T-helper 17 cell (primary cell): ENCODE measurements around the gene FUZ. TPM values are rescaled to one million over a fixed set of nuclear protein-coding genes. Genes with fewer than 3 reads are reported as not detected.

ENCODE experiments used
- ATAC-seq: fragments of 150-1000 bp; cut with Tn5 transposase; 2 replicates; pipeline ENCODE4 v1.10.0; 2021; ENCODE audit warnings: mild to moderate bottlenecking, moderate library complexity
- DNase-seq, 3 donors: peaks; one replicate each; pipeline versions ENCODE4 v3.0.0 to v3.0.0-alpha.2; 2020 to 2021
- H3K9me3 ChIP-seq: one replicate; pipeline ENCODE4 v1.7.0; 2013; ENCODE audit warnings: low read length, mild to moderate bottlenecking; ENCODE audit not compliant: control insufficient read depth, poor library complexity, severe bottlenecking
- H3K27ac Mint-ChIP-seq: one replicate; pipeline ENCODE4 v1.8.0; 2022; ENCODE audit warnings: mild to moderate bottlenecking, moderate library complexity, mixed read lengths
- H3K27me3 Mint-ChIP-seq: one replicate; pipeline ENCODE4 v1.8.0; 2022; ENCODE audit warnings: mixed read lengths
- H3K36me3 Mint-ChIP-seq: one replicate; pipeline ENCODE4 v1.8.0; 2022; ENCODE audit warnings: low read depth, mixed read lengths
- H3K4me1 Mint-ChIP-seq: one replicate; pipeline ENCODE4 v1.8.0; 2022; ENCODE audit warnings: mild to moderate bottlenecking, mixed read lengths
- H3K4me3 Mint-ChIP-seq: one replicate; pipeline ENCODE4 v1.8.0; 2022; ENCODE audit warnings: mild to moderate bottlenecking, moderate library complexity, mixed read lengths
- total RNA-seq, 4 donors: library from RNA in 2 of 4; stranded (reverse) in 2 of 4; gene quantifications; one replicate each; pipeline ENCODE4 v1.2.3 and lab custom pipeline; 2022 to 2026

FUZ gene
- total RNA-seq, 2 donors from 2014 or later, result 29.4 to 30.7 TPM

DNA sequence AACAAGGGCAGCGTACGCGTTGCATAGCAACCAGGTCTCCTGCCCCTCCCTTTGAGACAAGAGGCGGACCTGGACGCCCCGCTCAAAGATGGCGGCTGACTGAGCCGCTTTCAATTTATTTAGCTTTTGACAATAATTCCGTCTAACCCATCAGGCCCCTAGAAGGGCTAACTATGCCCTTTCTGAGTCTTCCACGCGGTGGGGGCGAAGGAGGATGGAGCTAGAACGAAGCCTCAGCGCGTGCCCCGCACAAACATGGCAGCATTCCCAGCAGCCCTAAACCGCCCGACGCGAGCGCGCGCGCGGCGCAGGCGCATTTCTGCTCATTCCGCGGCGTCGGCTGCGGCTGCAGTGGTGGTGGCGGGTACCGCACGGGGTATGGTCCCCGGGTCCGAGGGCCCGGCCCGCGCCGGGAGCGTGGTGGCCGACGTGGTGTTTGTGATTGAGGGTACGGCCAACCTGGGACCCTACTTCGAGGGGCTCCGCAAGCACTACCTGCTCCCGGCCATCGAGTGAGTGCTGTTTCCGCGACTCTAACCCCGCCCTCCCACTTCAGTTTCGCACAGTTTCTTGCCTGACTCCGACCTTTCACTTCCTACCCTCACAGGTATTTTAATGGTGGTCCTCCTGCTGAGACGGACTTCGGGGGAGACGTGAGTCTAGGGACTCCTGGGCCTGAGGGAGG, 5.0 kb upstream of the FUZ start, which contains the start of gene MED25:
Gene MED25 (plus strand): TSS at position 326 of the 685 bp plus-strand sequence. CDS start 53 bp downstream, at position 379.
- Mint-ChIP-seq H3K36me3 (no peaks in the 10 kb centered on the region), H3K27me3 (no peaks in the 10 kb centered on the region), H3K4me1 (peaks cover 28% of the 10 kb centered on the region)

DNA sequence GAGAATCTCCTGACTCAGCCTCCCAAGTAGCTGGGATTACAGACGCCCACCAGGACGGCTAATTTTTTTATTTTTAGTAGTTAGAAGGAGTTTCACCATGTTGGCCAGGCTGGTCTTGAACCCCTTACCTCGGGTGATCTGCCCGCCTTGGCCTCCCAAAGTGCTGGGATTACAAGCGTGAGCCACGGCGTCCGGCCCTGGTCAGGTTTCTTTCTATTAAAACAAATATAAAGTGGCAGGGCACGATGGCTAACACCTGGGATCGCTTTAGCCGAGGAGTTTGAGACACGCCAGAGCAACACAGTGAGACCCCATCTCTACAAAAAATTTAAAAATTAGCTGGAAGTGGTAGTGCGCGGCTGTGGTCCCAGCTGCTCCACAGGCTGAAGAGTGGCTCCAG, 3.5 kb upstream of the FUZ start:
- H3K4me1 Mint-ChIP-seq, result peaks cover 34% of the 10 kb centered on the region
- ATAC-seq (no peak), DNase-seq (no peak)
- H3K27me3 Mint-ChIP-seq, result no peaks in the 10 kb centered on the region
- H3K9me3 ChIP-seq, result no peaks in the 10 kb centered on the region
- H3K27ac Mint-ChIP-seq, result peak overlapping the region; percentile 100
- H3K4me3 Mint-ChIP-seq, result no peak overlapping the region
- no peaks in the 10 kb centered on the region for H3K36me3 Mint-ChIP-seq

More for the DNA sequence above, 5.0 kb upstream of the FUZ start, which contains the start of gene MED25:
- ATAC-seq (peak; percentile 59), DNase-seq (peak; percentile 83 to 85 (median 85))
- Mint-ChIP-seq H3K4me3 (peak within 1 kb of the TSS; percentile 99), H3K27ac (peak within 1 kb of the TSS; percentile 100)
- no peaks in the 10 kb centered on the region for H3K9me3 ChIP-seq

GRCh38 chr19:49814010-49814409, 918 bp upstream of the FUZ start:
- Mint-ChIP-seq H3K4me3 (peak overlapping the region; percentile 86), H3K27ac (peak overlapping the region; percentile 97), H3K27me3 (no peaks in the 10 kb centered on the region), H3K4me1 (peaks cover 41% of the 10 kb centered on the region), H3K36me3 (no peaks in the 10 kb centered on the region)
- DNase-seq (no peak), ATAC-seq (no peak)
- no peaks in the 10 kb centered on the region for H3K9me3 ChIP-seq

DNA sequence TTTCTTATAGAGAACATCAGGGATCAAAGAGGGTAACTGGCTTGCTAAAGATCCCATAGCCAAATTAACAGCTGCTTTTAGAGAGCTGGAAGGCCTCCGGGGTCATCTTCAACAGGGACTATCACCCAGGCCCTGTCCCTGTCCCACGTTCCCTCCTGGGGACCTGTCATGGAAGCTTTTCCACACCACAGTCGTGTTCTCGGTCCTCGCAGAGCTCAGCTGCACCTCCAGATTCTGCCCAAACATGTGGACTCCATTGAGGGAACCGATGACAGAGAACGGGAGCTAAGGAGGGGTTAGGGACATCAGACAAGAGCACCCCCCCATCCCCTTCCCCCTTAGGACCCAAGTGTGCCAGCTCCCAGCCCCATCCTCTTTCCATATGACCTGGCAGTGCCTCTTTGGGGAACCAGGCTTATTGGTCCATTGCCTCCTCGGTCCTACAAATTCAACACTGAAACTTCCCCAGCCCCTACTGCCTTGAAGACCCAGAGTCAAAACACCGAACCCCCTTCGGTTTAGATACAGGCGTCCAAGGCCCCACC, 568 bp downstream of the FUZ start:
- H3K4me3 Mint-ChIP-seq, result peak overlapping the region; percentile 86
- no peaks in the 10 kb centered on the region for H3K36me3 Mint-ChIP-seq
- no peaks in the 10 kb centered on the region for H3K27me3 Mint-ChIP-seq
- no peak for ATAC-seq
- peaks cover 40% of the 10 kb centered on the region for H3K4me1 Mint-ChIP-seq
- peak overlapping the region; percentile 97 for H3K27ac Mint-ChIP-seq
- no peak for DNase-seq
- H3K9me3 ChIP-seq, result no peaks in the 10 kb centered on the region

DNA sequence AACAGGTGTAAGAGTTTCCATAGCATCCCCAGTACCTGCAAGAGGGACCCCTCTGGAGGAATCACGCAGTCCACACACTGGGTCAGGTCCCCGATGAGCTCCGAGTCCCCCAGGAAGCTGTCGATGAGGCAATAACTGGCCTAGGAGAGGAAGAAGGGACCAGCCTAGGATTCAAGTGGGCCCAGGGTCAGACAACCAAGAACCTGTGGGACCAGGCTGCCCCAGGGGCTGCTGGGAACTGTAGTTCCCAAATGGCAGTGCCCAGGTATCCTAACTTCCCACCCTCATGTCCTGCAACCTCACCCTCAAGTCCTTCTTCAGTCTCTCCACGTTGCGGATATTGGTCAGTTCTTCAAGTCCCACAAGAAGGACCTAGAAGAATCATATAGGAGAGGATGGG, 1.8 kb downstream of the FUZ start:
- peaks cover under 1% of the 10 kb centered on the region for H3K36me3 Mint-ChIP-seq
- DNase-seq (no peak), ATAC-seq (no peak)
- H3K9me3 ChIP-seq, result no peaks in the 10 kb centered on the region
- peak overlapping the region; percentile 97 for H3K27ac Mint-ChIP-seq
- H3K4me3 Mint-ChIP-seq, result peak overlapping the region; percentile 49
- H3K4me1 Mint-ChIP-seq, result peaks cover 37% of the 10 kb centered on the region
- no peaks in the 10 kb centered on the region for H3K27me3 Mint-ChIP-seq

- peaks cover 39% of the 10 kb centered on the region for H3K4me1 Mint-ChIP-seq
- H3K27ac Mint-ChIP-seq, result peak overlapping the region; percentile 88
- ATAC-seq, result no peak
These were observed 3.1 kb downstream of the FUZ start for GRCh38 chr19:49809941-49810389.

DNA sequence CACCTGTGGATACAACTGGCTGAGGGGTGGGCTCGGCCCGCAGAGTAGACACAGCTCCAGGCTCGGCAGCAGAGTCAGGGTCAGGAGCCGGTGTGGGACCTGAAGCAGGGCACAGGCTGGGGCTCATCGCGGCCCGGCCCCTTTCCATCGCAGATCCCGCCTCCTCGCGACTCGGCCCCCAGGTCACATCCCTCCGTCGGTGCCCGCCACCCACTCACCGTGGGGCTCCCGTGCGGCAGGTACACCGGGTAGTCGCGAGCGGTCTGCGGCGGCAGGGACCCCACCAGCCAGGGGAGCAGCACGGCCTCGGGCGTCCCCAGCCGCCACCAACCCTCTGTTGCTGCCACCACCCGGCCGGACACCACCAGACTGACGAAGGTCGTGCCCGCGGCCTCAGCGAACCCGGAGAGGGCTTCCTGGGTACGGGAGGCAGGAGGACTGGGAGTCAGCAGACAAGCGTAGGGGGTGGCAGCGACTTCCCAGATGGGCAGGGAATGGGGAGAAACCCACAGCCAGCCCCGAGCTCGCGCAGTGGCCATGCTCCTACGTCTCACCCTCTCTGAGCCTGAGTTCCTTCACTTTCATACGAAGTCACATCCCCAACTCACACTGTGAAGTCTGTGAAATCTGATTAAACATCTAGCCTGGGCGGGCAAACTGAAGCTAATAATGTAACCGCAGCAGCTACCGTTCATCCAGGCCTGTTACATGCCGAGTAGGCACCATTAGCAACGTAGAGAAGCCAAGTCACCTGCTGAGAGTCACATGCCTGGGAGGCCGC, 3.7 kb downstream of the FUZ start:
- ATAC-seq, result peak; percentile 28

More at GRCh38 chr19:49809941-49810389, 3.1 kb downstream of the FUZ start:
- Mint-ChIP-seq H3K36me3 (peaks cover 3% of the 10 kb centered on the region), H3K27me3 (no peaks in the 10 kb centered on the region), H3K4me3 (peak overlapping the region; percentile 94)
- no peak for DNase-seq
- no peaks in the 10 kb centered on the region for H3K9me3 ChIP-seq

GRCh38 chr19:49808711-49809159, 4.4 kb downstream of the FUZ start:
- no peaks in the 10 kb centered on the region for H3K9me3 ChIP-seq
- Mint-ChIP-seq H3K36me3 (peaks cover 3% of the 10 kb centered on the region), H3K27me3 (no peaks in the 10 kb centered on the region), H3K27ac (peak overlapping the region; percentile 88), H3K4me3 (peak overlapping the region; percentile 94), H3K4me1 (peaks cover 32% of the 10 kb centered on the region)
- peak; percentile 82 to 91 (median 83) for DNase-seq
- ATAC-seq, result peak; percentile 49

More for the DNA sequence above, 3.7 kb downstream of the FUZ start:
- H3K27me3 Mint-ChIP-seq, result no peaks in the 10 kb centered on the region
- peaks cover 35% of the 10 kb centered on the region for H3K4me1 Mint-ChIP-seq
- no peaks in the 10 kb centered on the region for H3K9me3 ChIP-seq
- peaks cover 3% of the 10 kb centered on the region for H3K36me3 Mint-ChIP-seq
- H3K27ac Mint-ChIP-seq, result peak overlapping the region; percentile 88
- peak overlapping the region; percentile 94 for H3K4me3 Mint-ChIP-seq
- DNase-seq, result peak; percentile 38 to 53 (median 46)

- ATAC-seq (no peak), DNase-seq (no peak)
- no peaks in the 10 kb centered on the region for H3K9me3 ChIP-seq
- peaks cover 29% of the 10 kb centered on the region for H3K4me1 Mint-ChIP-seq
- peaks cover 3% of the 10 kb centered on the region for H3K36me3 Mint-ChIP-seq
- H3K27ac Mint-ChIP-seq, result peak overlapping the region; percentile 88
- H3K27me3 Mint-ChIP-seq, result no peaks in the 10 kb centered on the region
- H3K4me3 Mint-ChIP-seq, result peak overlapping the region; percentile 94
These were observed 5.0 kb downstream of the FUZ start for GRCh38 chr19:49807904-49808675.

DNA sequence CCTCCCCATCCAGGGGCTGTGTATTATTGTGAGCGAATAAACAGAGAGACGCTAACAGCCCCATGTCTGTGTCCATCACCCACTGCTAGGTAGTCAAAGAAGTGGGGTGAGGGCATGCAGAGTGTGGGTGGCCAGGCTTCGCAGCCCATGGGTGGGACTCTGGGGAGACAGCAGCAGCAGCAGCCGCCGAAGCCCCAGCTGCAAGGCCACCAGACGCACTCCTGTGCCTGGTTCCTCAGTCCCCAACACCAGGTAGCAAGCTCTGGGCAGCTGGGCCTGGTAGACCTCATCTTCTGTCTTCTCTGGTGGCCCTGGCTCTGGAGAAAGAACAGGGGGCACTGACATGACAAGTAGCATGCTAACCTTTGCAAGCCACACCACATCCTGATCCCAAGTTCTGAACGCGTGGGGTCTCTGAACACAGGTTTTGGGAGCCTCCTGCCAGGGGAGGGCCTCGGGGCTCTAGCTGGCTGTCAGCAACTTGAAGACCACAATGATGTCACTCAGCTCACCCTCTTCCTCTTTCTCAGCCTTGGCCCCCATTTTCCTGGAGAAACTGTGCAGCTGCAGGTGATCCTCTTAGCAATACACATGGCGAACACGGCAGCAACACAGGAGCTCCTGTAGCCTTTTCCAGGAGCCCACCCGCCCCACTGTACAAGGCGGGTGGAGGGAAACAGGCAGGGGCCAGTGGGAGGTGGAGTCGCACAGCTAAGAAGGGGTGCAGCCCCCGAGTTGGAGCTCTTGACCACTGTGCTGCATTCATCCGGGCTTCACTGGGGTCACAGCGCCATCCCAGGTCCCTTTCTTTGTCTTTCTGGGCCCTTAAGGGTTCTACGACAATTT, 5.8 kb downstream of the FUZ start:
- Mint-ChIP-seq H3K36me3 (peaks cover 3% of the 10 kb centered on the region), H3K4me1 (peaks cover 22% of the 10 kb centered on the region), H3K27ac (peak overlapping the region; percentile 88), H3K27me3 (no peaks in the 10 kb centered on the region), H3K4me3 (no peak overlapping the region)
- no peaks in the 10 kb centered on the region for H3K9me3 ChIP-seq
- no peak for DNase-seq
- no peak for ATAC-seq

DNA sequence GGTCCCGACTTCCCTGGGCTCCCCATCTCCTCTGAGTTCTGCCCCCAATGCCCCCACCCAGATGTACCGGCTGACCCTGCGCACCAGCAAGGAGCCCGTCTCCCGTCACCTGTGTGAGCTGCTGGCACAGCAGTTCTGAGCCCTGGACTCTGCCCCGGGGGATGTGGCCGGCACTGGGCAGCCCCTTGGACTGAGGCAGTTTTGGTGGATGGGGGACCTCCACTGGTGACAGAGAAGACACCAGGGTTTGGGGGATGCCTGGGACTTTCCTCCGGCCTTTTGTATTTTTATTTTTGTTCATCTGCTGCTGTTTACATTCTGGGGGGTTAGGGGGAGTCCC, 6.5 kb downstream of the FUZ start:
- ATAC-seq (no peak), DNase-seq (no peak)
- H3K9me3 ChIP-seq, result no peaks in the 10 kb centered on the region
- Mint-ChIP-seq H3K4me3 (no peak overlapping the region), H3K27me3 (no peaks in the 10 kb centered on the region), H3K36me3 (peaks cover 3% of the 10 kb centered on the region), H3K4me1 (peaks cover 22% of the 10 kb centered on the region), H3K27ac (peak overlapping the region; percentile 14)
